ENCODE measurements around the gene APOM.
A peak's percentile ranks its signal among the peaks of the same experiment; 100 is the strongest.

APOM gene

DNA sequence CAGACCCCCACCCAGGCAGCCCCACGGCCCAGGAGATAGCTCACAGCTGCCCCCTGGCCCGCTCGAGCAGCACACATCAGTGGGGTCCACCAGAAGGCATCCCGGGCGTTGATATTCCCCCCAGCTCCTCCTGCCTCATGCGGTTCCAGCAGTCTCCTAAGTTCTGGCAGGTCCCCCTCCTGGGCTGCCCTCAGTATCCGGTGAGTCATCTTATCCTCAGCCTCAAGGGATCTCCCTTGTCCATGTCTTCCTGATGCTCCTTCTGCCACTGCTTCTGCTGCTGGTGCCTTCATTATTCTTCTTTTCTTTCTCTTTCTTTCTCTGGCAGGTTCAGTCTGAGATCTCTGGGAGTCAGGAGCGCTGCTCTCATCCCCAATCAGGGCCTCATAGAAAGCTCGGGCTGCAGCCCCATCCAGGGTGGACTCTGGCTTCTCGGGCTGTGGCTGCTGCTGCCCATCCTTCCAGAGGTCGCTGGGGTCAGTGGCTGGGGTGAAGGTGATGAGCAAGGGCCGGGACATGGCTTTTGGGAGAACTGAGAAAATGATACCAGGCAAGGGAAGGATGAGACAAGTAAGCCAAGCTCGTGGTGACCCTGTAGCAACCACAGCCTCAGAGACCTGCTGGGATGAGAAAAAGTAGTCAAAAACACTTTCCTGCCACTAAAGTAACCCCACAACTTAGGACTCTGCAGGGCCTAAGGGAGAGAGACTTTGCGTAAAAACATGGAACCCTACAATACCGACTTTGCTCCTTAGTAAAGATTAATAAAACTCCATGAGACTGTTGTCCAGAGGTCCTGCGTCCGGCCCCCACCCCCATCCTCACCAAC is 8.5 kb downstream of the APOM start:
- no peak for DNase-seq
- Histone ChIP-seq H3K4me3 (ENCODE audit: insufficient read depth, low read depth, low read length, poor library complexity, severe bottlenecking) (peak overlapping the region; percentile 92), H3K9me3 (ENCODE audit: control insufficient read depth, low read length) (no peaks in the 10 kb centered on the region), H3K36me3 (ENCODE audit: control insufficient read depth, insufficient read depth, low read length) (peaks cover 29% of the 10 kb centered on the region), H3K4me1 (ENCODE audit: control insufficient read depth, insufficient read depth, low read length, poor library complexity, severe bottlenecking) (peaks cover 50% of the 10 kb centered on the region), H3K27ac (ENCODE audit: insufficient read depth, low read length, poor library complexity, severe bottlenecking) (peak overlapping the region; percentile 97), H3K27me3 (replicated peaks; ENCODE audit: control insufficient read depth, insufficient read depth, low read length, poor library complexity, severe bottlenecking) (no peaks in the 10 kb centered on the region)

GRCh38 chr6:31664790-31665500 is 9.3 kb downstream of the APOM start, which contains the start of gene GPANK1:
TSS of gene GPANK1 (minus strand) at chr6:31664997. CDS start at chr6:31664478, 519 bp downstream.
- peak; percentile 84 to 87 (median 85) for DNase-seq
- no peaks in the 10 kb centered on the region for H3K9me3 ChIP-seq (ENCODE audit: control insufficient read depth, low read length)
- peak within 1 kb of the TSS; percentile 92 for H3K4me3 ChIP-seq (ENCODE audit: insufficient read depth, low read depth, low read length, poor library complexity, severe bottlenecking)
- H3K27ac ChIP-seq (ENCODE audit: insufficient read depth, low read length, poor library complexity, severe bottlenecking), result peak within 1 kb of the TSS; percentile 97
- H3K4me1 ChIP-seq (ENCODE audit: control insufficient read depth, insufficient read depth, low read length, poor library complexity, severe bottlenecking), result peaks cover 43% of the 10 kb centered on the region
- no peaks in the 10 kb centered on the region for H3K27me3 ChIP-seq (replicated peaks; ENCODE audit: control insufficient read depth, insufficient read depth, low read length, poor library complexity, severe bottlenecking)
- peaks cover 36% of the 10 kb centered on the region for H3K36me3 ChIP-seq (ENCODE audit: control insufficient read depth, insufficient read depth, low read length)

GRCh38 chr6:31665501-31666336 is 10.0 kb downstream of the APOM start, which contains the start of gene CSNK2B:
TSS of gene CSNK2B (plus strand) at chr6:31666080. CDS start at chr6:31666832, 752 bp downstream.
- peaks cover 38% of the 10 kb centered on the region for H3K4me1 ChIP-seq (ENCODE audit: control insufficient read depth, insufficient read depth, low read length, poor library complexity, severe bottlenecking)
- no peaks in the 10 kb centered on the region for H3K9me3 ChIP-seq (ENCODE audit: control insufficient read depth, low read length)
- peak; percentile 96 to 98 (median 98) for DNase-seq
- H3K27ac ChIP-seq (ENCODE audit: insufficient read depth, low read length, poor library complexity, severe bottlenecking), result peak within 1 kb of the TSS; percentile 97
- H3K36me3 ChIP-seq (ENCODE audit: control insufficient read depth, insufficient read depth, low read length), result peaks cover 44% of the 10 kb centered on the region
- no peaks in the 10 kb centered on the region for H3K27me3 ChIP-seq (replicated peaks; ENCODE audit: control insufficient read depth, insufficient read depth, low read length, poor library complexity, severe bottlenecking)
- H3K4me3 ChIP-seq (ENCODE audit: insufficient read depth, low read depth, low read length, poor library complexity, severe bottlenecking), result peak within 1 kb of the TSS; percentile 92

- no peaks in the 10 kb centered on the region for H3K27me3 ChIP-seq (replicated peaks; ENCODE audit: control insufficient read depth, insufficient read depth, low read length, poor library complexity, severe bottlenecking)
- H3K27ac ChIP-seq (ENCODE audit: insufficient read depth, low read length, poor library complexity, severe bottlenecking), result peak overlapping the region; percentile 97
- H3K36me3 ChIP-seq (ENCODE audit: control insufficient read depth, insufficient read depth, low read length), result peaks cover 51% of the 10 kb centered on the region
- H3K4me3 ChIP-seq (ENCODE audit: insufficient read depth, low read depth, low read length, poor library complexity, severe bottlenecking), result peak overlapping the region; percentile 92
- no peak for DNase-seq
- H3K4me1 ChIP-seq (ENCODE audit: control insufficient read depth, insufficient read depth, low read length, poor library complexity, severe bottlenecking), result peaks cover 32% of the 10 kb centered on the region
- H3K9me3 ChIP-seq (ENCODE audit: control insufficient read depth, low read length), result no peaks in the 10 kb centered on the region
Measured at GRCh38 chr6:31666337-31666965, 10.8 kb downstream of the APOM start.

DNA sequence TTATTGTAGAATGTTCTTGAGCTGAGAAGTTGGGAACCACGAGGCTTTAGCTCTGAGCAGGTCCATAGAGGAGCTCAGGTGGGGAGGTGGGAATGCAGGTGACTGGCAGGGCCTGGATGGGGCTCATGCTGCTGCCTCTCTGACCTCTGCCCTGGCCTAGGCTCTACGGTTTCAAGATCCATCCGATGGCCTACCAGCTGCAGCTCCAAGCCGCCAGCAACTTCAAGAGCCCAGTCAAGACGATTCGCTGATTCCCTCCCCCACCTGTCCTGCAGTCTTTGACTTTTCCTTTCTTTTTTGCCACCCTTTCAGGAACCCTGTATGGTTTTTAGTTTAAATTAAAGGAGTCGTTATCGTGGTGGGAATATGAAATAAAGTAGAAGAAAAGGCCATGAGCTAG is 14.0 kb downstream of the APOM start, which contains the start of gene LY6G5B:
TSS of gene LY6G5B (plus strand) at position 301 of the 400 bp plus-strand sequence. CDS start 975 bp downstream, outside the sequence.
- peaks cover 53% of the 10 kb centered on the region for H3K36me3 ChIP-seq (ENCODE audit: control insufficient read depth, insufficient read depth, low read length)
- no peak for DNase-seq
- no peak within 1 kb of the TSS for H3K4me3 ChIP-seq (ENCODE audit: insufficient read depth, low read depth, low read length, poor library complexity, severe bottlenecking)
- H3K27ac ChIP-seq (ENCODE audit: insufficient read depth, low read length, poor library complexity, severe bottlenecking), result no peak within 1 kb of the TSS
- H3K9me3 ChIP-seq (ENCODE audit: control insufficient read depth, low read length), result no peaks in the 10 kb centered on the region
- peaks cover 13% of the 10 kb centered on the region for H3K4me1 ChIP-seq (ENCODE audit: control insufficient read depth, insufficient read depth, low read length, poor library complexity, severe bottlenecking)
- no peaks in the 10 kb centered on the region for H3K27me3 ChIP-seq (replicated peaks; ENCODE audit: control insufficient read depth, insufficient read depth, low read length, poor library complexity, severe bottlenecking)

DNA sequence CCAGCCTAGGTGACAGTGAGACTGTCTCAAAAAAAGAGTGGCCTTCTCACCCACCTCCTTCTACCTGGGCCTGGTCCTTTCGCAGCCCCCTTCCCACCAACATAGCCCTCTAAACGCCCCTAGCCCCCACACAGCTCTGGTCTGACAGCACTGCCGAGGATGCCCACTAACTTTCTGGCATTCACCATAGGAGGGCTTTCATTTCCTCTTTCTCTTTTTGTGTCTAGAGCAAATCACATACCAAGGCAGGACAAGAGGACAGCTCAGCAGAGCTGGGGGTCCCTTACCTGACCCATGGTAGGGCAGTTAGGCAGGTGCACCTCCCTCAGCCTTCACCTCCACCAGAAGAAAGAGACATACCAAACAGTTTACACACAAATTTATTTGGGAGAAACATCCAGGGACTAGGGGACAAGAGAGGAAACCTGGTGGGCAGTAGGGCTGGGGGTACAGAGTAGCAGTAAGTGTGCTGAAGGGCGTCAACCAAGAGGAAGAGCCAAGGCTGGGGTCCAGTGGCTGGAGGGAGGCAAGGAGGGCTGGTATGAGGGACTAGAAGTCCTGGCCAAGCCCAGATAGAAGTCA is 20.7 kb downstream of the APOM start:
- H3K36me3 ChIP-seq (ENCODE audit: control insufficient read depth, insufficient read depth, low read length), result peaks cover 8% of the 10 kb centered on the region
- H3K27me3 ChIP-seq (replicated peaks; ENCODE audit: control insufficient read depth, insufficient read depth, low read length, poor library complexity, severe bottlenecking), result no peaks in the 10 kb centered on the region
- H3K4me1 ChIP-seq (ENCODE audit: control insufficient read depth, insufficient read depth, low read length, poor library complexity, severe bottlenecking), result peaks cover 7% of the 10 kb centered on the region

DNA sequence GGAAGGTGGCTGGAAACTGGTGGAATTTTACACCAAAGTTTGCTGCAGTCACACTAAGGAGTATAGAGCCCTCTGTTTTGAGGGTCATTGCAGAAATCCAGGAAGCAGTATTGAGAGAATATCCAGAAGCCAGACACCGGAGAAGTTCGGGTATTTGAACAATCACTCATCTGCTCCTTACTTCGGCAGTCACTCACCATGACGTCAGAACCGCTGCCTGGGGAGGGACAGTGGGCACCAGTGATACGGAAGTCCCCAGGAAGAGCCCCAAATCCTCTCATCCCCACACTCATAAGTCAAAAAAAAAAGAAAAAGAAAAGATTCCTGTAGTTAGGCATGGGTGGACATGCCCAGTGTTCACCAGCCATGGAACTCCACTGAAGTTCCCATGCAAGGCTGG is 21.2 kb downstream of the APOM start:
- Histone ChIP-seq H3K36me3 (ENCODE audit: control insufficient read depth, insufficient read depth, low read length) (peaks cover 3% of the 10 kb centered on the region), H3K27ac (ENCODE audit: insufficient read depth, low read length, poor library complexity, severe bottlenecking) (no peak overlapping the region), H3K27me3 (replicated peaks; ENCODE audit: control insufficient read depth, insufficient read depth, low read length, poor library complexity, severe bottlenecking) (no peaks in the 10 kb centered on the region), H3K4me3 (ENCODE audit: insufficient read depth, low read depth, low read length, poor library complexity, severe bottlenecking) (no peak overlapping the region), H3K9me3 (ENCODE audit: control insufficient read depth, low read length) (no peaks in the 10 kb centered on the region), H3K4me1 (ENCODE audit: control insufficient read depth, insufficient read depth, low read length, poor library complexity, severe bottlenecking) (peaks cover 10% of the 10 kb centered on the region)
- DNase-seq, result no peak

More for the DNA sequence above, 20.7 kb downstream of the APOM start:
- Histone ChIP-seq H3K4me3 (ENCODE audit: insufficient read depth, low read depth, low read length, poor library complexity, severe bottlenecking) (no peak overlapping the region), H3K9me3 (ENCODE audit: control insufficient read depth, low read length) (no peaks in the 10 kb centered on the region), H3K27ac (ENCODE audit: insufficient read depth, low read length, poor library complexity, severe bottlenecking) (no peak overlapping the region)
- no peak for DNase-seq

DNA sequence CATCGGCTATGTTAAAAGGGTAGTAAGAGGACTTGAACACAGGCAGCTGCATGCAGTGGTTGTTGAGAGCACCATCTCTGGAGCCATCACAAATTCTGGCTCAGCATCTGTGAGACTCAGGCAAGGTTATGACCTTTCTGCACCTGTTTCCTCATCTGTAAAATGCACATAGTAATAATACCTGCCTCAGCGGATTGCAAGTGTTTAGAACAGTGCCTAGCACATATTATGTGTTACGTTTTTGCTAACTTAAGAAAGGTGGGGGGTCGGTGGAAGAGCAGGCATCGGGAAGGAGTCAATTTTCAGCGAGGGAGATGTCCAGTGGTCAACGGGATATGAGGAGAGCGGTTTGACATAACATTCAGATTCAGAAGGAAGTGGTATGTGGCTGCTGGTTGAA is 22.3 kb downstream of the APOM start:
- no peaks in the 10 kb centered on the region for H3K27me3 ChIP-seq (replicated peaks; ENCODE audit: control insufficient read depth, insufficient read depth, low read length, poor library complexity, severe bottlenecking)
- H3K9me3 ChIP-seq (ENCODE audit: control insufficient read depth, low read length), result no peaks in the 10 kb centered on the region
- no peak overlapping the region for H3K4me3 ChIP-seq (ENCODE audit: insufficient read depth, low read depth, low read length, poor library complexity, severe bottlenecking)
- no peak for DNase-seq
- no peak overlapping the region for H3K27ac ChIP-seq (ENCODE audit: insufficient read depth, low read length, poor library complexity, severe bottlenecking)
- H3K4me1 ChIP-seq (ENCODE audit: control insufficient read depth, insufficient read depth, low read length, poor library complexity, severe bottlenecking), result peaks cover 10% of the 10 kb centered on the region
- no peaks in the 10 kb centered on the region for H3K36me3 ChIP-seq (ENCODE audit: control insufficient read depth, insufficient read depth, low read length)
